H4 (cell line): ENCODE results near the gene PRKAR1B. TPM values are rescaled to one million over a fixed set of nuclear protein-coding genes. Genes with fewer than 3 reads are reported as not detected.
"Not testable (repeated sequence)": the region's sequence is repeated elsewhere in the genome, so short reads cannot be mapped to it uniquely, and the experiment has no call there.

ENCODE experiments used
- DNase-seq: peaks from one replicate; pipeline ENCODE4 v3.0.0-alpha.2; 2015; ENCODE audit warnings: low spot score
- total RNA-seq: library from RNA; depleted of rRNA; stranded (reverse); fragments of >200 nt; shearing (Covaris generic); gene quantifications from 2 replicates; pipeline ENCODE4 v1.2.3, GENCODE V29; 2014

PRKAR1B gene
- total RNA-seq, 1 experiment from 2014 or later: 40.5 TPM

GRCh38 chr7:644381-645305 lies 82.4 kb downstream of the PRKAR1B start:
- no peak for DNase-seq

- DNase-seq: no peak
Measured at GRCh38 chr7:641966-642365, 85.1 kb downstream of the PRKAR1B start.

GRCh38 chr7:641269-641671 lies 85.8 kb downstream of the PRKAR1B start:
- no peak for DNase-seq

GRCh38 chr7:638256-639011 lies 88.6 kb downstream of the PRKAR1B start:
- no peak for DNase-seq

GRCh38 chr7:637826-638225 lies 89.3 kb downstream of the PRKAR1B start:
- no peak for DNase-seq

GRCh38 chr7:636396-636795 lies 90.7 kb downstream of the PRKAR1B start:
- no peak for DNase-seq

- not testable (repeated sequence) for DNase-seq
Measured at GRCh38 chr7:635687-636382, 91.2 kb downstream of the PRKAR1B start.

- DNase-seq: no peak
Measured at GRCh38 chr7:635227-635626, 91.9 kb downstream of the PRKAR1B start.

- DNase-seq: no peak
Measured at GRCh38 chr7:633381-634018, 93.6 kb downstream of the PRKAR1B start.

- DNase-seq: no peak
Measured at GRCh38 chr7:632831-633210, 94.3 kb downstream of the PRKAR1B start.

- no peak for DNase-seq
Measured at GRCh38 chr7:631964-632830, 94.9 kb downstream of the PRKAR1B start.

GRCh38 chr7:631291-631711 lies 95.8 kb downstream of the PRKAR1B start:
- DNase-seq: no peak

- no peak for DNase-seq
Measured at GRCh38 chr7:630539-630938, 96.5 kb downstream of the PRKAR1B start.

- no peak for DNase-seq
Measured at GRCh38 chr7:630111-630511, 97.0 kb downstream of the PRKAR1B start.

GRCh38 chr7:628826-629225 lies 98.3 kb downstream of the PRKAR1B start:
- no peak for DNase-seq

- no peak for DNase-seq
Measured at GRCh38 chr7:628402-628763, 98.7 kb downstream of the PRKAR1B start.

GRCh38 chr7:627661-628401 lies 99.2 kb downstream of the PRKAR1B start:
- DNase-seq: no peak

GRCh38 chr7:625376-625971 lies 101.6 kb downstream of the PRKAR1B start:
- no peak for DNase-seq

- no peak for DNase-seq
Measured at GRCh38 chr7:623464-623863, 103.6 kb downstream of the PRKAR1B start.
